NCI-H1436 treated with DMSO at 0.1 percent for 48 hours (cell line): ENCODE measurements around the gene RBM4.
"Not testable (repeated sequence)": the region's sequence is repeated elsewhere in the genome, so short reads cannot be mapped to it uniquely, and the experiment has no call there.

Experiments used
- DNase-seq: peaks from one replicate; lab custom pipeline; 2025; lab: John Stamatoyannopoulos, UW

The RBM4 gene, protein sequence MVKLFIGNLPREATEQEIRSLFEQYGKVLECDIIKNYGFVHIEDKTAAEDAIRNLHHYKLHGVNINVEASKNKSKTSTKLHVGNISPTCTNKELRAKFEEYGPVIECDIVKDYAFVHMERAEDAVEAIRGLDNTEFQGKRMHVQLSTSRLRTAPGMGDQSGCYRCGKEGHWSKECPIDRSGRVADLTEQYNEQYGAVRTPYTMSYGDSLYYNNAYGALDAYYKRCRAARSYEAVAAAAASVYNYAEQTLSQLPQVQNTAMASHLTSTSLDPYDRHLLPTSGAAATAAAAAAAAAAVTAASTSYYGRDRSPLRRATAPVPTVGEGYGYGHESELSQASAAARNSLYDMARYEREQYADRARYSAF

DNA sequence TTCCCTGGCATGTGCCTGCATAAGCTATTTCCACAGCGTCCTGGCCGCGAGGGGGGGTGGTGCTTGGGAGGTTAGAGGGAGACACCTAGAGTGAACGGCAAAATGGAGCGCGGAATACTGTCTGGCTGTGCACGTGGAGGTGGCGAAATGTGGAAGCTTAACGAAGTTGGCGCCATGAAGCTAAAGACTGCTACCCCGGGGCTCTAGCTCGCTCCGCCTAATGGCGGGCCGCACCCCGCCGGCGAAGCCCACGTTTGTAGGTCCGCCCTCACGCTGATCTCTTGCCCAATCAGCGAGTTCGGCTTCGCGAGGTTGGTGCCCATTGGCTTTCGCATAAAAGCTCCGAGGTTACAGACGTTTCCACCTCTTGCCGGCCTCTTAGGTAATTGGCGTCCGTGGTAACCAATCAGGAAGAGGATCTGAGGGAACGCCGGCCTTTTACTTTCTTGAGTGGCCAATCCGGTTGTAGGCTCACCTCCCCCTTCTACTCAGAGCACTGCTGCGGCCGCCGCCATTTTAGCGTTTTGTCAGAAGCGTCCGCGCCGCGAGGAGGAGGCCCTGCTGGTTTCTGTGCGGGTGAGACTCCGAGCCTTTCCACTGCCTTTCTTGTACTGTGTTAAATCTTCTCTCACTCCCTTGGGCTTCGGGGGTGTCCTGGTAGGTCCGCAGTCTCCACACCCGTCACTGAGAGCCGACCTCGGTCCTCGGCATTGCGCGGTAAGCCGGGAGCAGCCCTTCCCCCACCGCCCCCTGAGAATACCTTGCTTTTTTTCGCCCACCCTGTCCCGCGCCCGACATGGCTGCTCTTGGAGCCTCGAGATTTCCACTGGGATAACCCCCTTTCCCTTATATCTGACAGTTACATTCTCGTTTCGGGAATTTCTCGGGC, at the start of gene RBM4:
RBM4 (plus strand) TSS at position 527 of the 889 bp plus-strand sequence. CDS start 1,009 bp downstream, outside the sequence.
- DNase-seq: peak; percentile 98

DNA sequence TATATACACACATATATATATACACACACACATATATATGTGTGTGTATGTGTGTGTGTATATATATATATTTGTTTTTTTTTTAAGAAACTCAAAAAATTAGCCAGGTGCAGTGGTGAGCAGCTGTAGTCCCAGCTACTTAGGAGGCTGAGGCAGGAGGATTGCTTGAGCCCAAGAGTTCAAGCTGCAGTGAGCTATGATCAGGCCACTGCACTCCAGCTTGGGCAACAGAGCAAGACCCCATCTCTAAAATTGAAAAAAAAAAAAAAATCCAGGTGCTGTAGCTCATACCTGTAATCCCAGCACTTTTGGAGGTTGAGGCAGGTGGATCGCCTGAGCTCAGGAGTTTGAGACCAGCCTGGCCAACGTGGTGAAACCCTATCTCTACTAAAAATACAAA, 49.2 kb upstream of the RBM4 start:
- DNase-seq: not testable (repeated sequence)

DNA sequence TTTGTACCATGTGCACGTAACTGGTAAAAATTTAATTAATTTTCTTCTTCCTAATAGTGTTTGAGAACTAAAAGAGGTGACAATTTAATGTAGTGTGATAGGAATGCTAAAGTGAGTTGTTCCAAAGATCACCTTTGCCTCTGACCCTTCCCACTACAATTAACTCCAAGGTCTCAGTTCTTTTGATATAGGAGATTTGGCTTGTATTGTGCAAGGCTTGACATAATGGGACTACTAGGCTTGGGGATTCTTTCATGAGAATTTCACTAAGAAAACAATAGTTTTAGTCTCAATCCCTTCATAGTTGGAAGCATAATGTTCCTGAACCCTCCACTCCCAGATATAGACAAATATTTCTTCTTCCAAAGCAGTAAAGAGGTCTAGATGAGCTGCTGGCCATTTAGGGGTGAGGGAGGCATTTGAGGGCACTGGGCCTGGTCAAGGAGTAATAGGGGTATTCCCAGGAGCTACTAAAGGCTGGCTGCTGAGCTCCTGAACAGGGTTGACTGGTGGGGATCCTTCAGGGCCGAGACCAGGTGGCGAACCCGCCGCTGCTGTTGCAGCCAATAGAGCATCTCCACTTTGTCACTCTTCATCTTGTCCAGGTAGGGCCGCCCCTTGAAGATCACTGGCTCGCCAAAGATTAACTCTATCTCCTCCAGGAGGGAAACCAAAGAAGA, 48.4 kb upstream of the RBM4 start:
- no peak for DNase-seq

DNA sequence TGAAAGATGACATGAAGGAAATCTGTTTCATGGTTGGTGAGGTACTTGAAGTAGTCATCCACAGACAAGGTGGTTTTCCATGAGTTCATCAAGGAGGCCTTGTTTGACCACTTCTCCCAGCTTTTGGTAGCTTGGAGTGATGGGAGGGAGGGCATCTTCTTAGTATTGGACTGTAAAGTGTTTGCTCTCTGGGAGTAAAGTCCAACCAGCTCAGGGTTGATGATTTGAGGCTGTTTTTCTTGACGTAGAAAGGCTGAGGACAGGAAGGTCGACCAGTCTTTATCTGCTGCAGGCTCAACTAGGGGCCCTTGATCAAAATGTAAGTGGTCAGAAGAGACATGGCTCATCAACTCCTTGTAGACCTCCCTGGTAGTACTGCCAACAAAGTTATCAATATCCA, 47.3 kb upstream of the RBM4 start:
- DNase-seq: no peak

DNA sequence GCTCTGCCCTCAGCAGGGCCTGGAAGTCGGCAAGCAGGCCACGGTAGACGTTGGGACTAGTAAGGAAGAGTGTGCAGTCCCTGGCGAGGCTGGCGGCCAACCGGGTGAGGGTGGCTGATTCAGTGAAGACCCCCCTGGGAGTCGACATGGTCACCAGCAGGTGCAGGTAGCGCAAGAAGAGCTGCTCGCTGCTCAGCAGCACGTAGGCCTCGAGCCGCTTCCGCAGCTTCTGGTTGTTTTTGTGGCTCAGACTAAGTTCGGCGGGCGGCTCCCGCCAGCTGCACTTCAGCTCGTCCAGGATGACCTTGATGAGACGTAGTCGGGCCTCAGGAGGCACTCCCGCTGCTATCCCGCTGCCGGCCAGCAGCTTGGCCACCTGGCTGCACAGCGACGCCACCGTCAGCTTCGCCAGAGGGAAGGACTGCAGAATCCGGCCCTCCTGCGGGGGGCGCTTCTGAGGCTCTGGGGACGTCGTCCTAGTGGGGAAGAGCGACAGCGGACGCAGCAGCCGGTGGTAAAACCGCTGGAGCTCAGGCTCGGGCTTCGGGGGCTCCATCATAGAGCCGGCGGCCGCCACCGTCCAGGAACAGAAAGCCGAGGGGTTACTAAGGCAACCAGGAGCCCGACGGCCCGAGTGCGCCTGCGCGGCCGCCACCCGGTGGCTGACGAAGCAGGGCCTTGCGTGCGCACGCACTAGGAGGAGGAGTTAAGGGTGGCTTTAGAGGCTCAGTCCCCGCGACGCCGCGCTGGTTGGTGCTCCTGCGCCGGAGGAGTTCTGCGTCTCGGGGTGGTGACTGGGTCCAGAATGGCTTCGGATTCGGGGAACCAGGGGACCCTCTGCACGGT, 45.8 kb upstream of the RBM4 start, which contains the start of the genes CCDC87 and CCS:
CCDC87 (minus strand) TSS at position 607 of the 846 bp plus-strand sequence; CDS start at position 559, 48 bp downstream.
CCS (plus strand) TSS at position 729 of the 846 bp plus-strand sequence; CDS start at position 806, 77 bp downstream.
- DNase-seq: peak; percentile 80

DNA sequence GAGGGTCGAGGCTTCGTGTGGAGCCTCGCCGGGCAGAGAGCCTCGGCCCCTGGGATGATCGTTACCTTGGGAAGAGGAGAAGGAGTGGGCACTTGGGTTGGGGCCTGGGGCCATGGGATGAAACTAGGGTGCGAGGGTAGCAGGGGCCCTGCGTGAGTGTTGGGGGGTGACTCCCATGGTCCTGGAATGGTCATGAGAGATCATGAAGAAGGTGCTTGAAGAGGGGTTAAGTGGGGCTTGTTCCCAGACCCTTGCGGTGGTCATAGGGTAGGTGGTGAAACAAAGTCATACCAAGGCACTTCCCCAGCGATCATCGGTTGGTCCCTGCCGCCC, 45.2 kb upstream of the RBM4 start:
- DNase-seq: no peak

DNA sequence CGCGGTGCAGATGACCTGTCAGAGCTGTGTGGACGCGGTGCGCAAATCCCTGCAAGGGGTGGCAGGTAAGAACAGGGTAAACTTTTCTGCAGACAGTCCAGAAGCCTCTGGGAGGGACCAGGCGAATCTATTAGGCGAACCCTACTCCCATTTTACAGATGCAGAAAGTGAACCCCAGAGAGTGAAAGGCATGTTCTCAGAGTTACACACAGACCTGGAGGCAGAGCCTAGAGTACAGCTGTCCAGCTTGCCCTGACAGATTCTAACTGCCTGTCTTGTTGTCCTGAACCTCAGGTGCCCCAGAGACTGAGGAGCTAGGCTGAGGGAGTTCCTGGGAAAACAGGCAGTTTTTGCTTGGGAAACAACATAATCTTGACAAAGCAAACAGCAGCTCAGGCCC, 44.9 kb upstream of the RBM4 start:
- DNase-seq: no peak

DNA sequence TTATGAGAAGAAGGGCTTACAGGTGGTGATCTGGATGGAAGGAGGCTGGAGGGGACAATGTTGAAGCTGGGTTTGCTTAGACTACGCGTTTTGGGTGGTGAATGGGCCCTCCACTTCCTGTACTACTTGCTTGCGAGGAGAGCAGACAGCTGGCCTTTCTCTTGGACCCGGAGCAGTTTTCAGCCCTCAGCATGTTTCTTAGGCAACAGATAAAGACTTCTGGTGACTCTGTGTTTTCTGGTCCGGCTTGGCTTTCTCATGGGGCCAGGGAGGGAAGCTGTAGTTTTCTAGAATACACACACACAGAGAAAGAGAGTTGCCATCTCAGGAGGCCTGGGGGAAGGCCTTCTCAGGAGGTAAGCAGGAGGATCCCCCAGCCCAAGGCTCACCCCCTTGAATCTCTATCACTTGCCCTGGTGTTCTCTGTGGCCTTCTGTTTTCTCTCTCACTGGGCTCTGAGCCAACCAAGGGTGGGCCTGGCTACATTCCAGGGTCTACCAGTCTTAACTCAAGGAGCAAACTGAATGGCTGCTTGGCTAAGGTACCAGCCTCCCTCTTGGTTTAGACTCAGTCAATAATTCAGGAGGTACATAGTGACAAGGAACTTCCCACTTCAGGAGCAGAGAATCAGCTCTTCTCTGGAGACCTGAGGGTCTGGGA, 43.1 kb upstream of the RBM4 start:
- no peak for DNase-seq

DNA sequence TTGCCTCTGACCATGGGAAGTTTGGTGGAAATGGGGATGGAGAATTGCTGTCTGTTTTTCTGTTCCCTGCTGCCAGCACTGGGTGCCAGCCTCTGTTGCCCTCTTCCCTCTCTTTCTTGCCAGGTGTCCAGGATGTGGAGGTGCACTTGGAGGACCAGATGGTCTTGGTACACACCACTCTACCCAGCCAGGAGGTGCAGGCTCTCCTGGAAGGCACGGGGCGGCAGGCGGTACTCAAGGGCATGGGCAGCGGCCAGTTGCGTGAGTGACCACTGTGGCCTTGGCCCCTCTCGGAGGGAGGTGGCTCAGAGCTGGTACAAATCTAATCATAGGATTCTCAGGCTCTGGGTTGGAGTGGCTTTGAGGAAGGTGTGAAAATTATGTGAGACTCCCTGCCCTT, 39.5 kb upstream of the RBM4 start:
- no peak for DNase-seq

DNA sequence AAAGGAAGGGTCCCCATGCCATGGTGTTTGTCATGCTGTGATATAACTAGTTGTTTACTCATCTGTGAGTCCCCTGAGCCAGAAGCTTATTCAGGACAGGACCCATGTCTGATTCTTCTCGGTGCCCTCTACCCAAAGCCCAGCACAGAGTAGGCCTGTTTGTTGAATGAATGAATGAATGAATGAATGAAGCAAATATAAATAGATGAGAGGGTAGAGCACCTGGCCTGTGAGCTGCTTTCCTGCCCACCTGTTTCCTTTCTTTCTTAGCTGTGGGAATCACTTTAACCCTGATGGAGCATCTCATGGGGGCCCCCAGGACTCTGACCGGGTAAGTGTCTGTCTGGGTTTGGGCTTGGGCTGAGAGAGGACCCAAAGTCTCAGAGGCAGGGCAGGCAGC, 38.3 kb upstream of the RBM4 start:
- DNase-seq: no peak

DNA sequence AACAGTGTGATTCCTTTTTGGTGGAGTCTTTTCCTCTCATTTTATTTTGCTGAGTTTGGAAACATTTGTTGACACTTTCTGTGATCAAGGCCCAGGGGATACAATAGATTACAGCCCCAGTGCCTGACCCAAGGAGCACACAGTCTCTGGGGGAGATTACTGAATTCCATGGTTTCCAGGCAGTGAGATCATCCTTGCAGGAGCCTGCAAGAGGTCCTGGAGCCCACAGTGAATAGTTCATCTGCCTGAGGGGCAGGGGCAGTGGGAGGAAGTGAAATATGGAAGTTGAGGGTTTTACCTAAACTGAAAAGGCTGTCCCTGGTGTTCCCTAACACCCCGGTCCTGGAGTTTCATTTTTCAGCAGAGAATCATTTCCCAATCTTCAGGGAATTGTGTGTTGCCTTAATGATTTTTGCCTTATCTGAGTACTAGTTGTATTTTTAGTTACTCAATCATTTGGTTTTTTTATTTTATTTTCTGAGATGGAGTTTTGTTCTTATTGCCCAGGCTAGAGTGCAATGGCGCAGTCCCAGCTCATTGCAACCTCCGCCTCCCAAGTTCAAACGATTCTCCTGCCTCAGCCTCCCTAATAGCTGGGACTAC, 37.8 kb upstream of the RBM4 start:
- DNase-seq: no peak

DNA sequence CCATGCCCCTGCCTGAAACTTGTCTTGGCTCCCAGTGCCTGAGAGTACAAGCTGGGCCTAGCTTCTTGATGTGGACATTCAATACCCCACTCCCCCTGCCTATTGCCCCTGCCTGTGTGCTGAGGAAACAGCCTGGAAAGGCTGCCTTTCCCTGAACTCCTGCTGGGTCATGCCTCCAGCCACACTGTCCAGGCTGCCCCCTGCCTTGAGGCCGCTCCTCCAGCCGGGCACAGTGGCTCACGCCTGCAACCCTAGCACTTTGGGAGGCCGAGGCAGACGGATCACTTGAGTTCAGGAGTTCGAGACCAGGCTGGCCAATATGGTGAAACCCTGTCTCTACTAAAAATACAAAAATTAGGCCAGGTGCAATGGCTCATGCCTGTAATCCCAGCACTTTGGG, 35.4 kb upstream of the RBM4 start:
- DNase-seq: no peak

DNA sequence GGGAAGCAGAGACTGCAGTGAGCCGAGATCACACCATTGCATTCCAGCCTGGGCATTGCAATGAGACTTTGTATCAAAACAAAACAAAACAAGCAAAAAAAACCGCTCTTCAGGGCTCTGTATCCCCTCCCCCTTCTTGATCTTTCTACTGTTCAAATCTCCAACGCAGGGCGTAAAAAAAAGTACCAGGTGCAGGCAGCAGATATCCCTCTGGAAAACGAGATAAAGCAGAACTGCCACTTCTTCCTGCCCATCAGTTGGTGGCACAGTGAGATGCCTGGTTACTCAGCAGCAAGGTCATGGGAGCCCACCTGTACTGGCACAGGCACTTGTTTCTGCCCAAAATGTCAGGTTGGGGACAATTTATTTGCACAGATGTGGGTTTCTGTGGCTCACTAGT, 34.3 kb upstream of the RBM4 start:
- DNase-seq: no peak

DNA sequence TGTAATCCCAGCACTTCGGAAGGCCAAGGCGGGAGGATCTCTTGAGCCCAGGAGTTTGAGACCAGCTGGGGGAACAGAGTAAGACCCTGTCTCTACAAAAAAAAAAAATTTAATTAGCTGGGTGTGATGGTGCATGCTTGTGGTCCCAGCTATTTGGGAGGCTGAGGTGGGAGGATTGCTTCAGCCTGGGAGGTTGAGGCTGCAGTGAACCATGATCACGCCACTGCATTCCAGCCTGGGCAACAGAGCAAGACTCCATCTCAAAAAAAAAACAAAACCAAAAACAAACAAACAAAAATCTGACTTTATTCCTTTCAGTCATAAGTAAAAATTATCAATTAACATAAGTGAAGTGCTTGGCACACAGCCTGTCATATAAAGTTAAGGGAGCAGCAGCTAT, 31.9 kb upstream of the RBM4 start:
- not testable (repeated sequence) for DNase-seq

DNA sequence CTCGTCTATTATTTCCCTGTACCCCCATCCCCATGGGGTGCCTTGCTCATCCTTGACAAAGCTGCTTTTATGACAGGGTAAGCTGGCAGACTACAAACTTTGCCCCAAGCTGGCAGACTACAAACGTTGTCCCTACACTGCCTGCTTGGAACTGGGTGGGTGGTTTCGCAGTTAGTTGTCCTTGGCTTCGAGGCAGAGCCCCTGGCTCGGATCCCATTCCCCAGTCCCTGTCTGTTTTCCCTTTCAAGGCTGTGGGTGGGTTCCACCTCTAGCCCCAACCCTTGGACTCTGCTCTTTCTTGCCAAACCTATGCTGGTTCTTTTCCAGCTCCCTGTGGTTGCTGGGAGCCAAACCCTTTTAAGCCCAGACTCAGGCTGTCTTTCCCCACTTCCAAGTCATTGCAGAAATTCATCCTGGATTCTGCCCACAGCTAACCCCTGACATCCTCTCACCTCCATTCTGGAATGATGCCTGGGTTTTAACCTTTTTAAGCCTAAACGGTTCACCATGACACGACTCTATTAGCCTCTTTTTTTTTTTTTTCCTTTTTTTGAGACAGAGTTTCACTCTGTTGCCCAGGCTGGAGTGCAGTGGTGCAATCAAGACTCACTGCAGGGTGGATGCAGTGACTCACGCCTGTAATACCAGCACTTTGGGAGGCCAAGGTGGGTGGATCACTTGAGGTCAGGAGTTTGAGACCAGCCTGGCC, 31.2 kb upstream of the RBM4 start:
- no peak for DNase-seq

DNA sequence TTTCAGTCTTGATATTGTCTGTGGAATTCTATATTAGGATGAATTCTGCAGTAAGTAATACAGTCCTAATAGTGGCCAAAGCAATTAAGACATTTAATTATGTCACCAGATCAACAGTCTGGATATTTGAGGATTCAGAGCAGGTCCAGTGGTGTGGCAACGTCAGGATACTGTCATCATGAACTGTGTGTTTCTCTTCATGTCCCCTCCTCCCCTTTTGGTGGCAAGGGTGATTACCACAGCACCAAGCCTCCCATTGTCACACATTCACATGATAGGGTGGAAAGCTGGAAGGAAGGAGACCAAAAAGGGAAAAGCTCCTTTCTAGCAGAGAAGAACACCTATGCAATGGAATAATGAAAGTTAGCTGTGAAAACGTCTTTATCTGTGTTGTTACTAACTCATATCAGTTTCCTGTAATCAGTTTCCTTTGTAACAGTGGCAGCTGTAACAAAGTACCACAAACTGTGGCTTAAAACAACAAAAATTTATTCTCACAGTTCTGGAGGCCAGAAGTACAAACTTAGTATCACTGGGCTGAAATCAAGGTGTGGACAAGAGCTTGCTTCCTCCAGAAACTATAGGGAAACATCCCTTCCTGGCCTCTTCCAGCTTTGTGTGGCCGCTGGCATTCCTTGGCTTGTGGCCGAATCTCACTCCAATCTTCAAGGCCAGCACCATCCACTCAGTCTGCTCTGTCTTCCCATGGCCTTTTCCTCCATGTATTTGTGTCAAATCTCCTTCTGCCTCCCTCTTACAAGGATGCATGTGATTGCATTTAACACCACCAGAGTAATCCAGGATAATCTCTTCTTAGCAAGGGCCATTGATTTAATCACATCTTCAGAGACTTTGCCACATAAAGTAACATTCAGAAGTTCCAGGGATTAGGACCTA, 28.5 kb upstream of the RBM4 start:
- no peak for DNase-seq

DNA sequence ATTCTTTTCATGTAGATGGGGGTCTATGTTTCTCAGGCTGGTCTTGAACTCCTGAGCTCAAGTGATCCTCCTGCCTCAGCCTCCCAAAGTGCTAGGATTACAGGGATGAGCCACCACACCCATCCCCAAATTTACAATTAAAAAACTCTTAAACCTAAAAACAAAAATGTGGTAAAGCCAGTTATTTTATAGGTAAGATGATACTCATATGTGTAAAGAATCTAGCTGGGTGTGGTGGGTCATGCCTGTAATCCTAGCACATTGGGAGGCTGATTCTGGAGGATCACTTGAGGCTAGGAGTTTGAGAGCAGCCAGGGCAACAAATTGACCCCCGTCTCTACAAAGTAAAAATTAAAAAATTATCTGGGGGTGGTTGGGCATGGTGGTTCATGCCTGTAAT, 26.0 kb upstream of the RBM4 start:
- DNase-seq: no peak

DNA sequence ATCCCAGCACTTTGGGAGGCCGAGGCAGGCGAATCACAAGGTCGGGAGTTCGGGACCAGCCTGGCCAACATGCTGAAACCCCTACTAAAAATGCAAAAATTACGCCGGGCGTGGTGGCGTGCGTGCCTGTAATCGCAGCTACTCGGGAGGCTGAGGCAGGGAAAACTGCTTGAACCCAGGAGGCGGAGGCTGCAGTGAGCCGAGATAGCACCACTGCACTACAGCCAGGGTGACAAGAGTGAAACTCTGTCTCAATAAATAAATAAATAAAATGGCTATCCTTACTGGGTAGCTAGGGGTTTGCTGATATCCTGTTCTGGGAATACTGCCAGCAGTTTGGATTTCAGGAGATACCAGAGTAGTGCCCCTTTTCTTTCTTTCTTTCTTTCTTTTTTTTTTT, 24.4 kb upstream of the RBM4 start:
- DNase-seq: no peak
